Endothelial cell of umbilical vein (primary cell): ENCODE measurements around the gene SASH3. TPM values are rescaled to one million over a fixed set of nuclear protein-coding genes. Genes with fewer than 3 reads are reported as not detected.

Source experiments
- BruUV-seq: library from RNA; stranded (reverse); fragments of 400-500 nt; replicated peaks from 2 replicates; lab custom pipeline; 2021; lab: Mats Ljungman, UMichigan
- CTCF ChIA-PET: fragments of 300-600, 350-600 bp; sonication (Branson Sonifier 250); formaldehyde crosslinking; loops from one replicate; lab custom pipeline; 2021; ENCODE audit warnings: antibody characterized with exemption, inconsistent platforms; lab: Charles Lee
- POLR2A ChIA-PET: fragments of 300-600, 350-600 bp; sonication (Branson Sonifier 250); formaldehyde crosslinking; loops from one replicate; lab custom pipeline; 2021; ENCODE audit warnings: antibody characterized with exemption, inconsistent platforms; lab: Charles Lee
- DNase-seq: peaks from one replicate; pipeline ENCODE4 v3.0.0-alpha.2; 2011; ENCODE audit warnings: low read depth, low spot score
- FAIRE-seq: peaks from 2 replicates; lab custom pipeline; 2011; peaks lifted over from hg19 to GRCh38; lab: Jason Lieb, UNC
- H2AFZ ChIP-seq: 2 replicates; pipeline ENCODE4 v1.6.0; 2012; ENCODE audit warnings: low read depth, low read length, control low read depth, inconsistent platforms
- H3K27ac ChIP-seq: 2 replicates; pipeline ENCODE4 v1.5.1; 2011; ENCODE audit warnings: low read depth, mild to moderate bottlenecking, control low read depth, low read length, moderate library complexity; ENCODE audit not compliant: insufficient read depth
- H3K27me3 ChIP-seq, 2 experiments: 2 replicates each; pipeline versions ENCODE4 v1.6.0 to v1.6.1; 2011; ENCODE audit warnings: low read length in 2 of 2, mixed read lengths in 1 of 2; ENCODE audit not compliant: control insufficient read depth in 2 of 2, insufficient read depth in 2 of 2
- H3K36me3 ChIP-seq, 2 experiments: 2 replicates in 1 of 2; 3 replicates in 1 of 2; pipeline ENCODE4 v1.5.1; 2011; ENCODE audit warnings: low read length in 2 of 2, mild to moderate bottlenecking in 1 of 2, moderate library complexity in 1 of 2; ENCODE audit not compliant: control insufficient read depth in 2 of 2, insufficient read depth in 2 of 2; ENCODE audit errors: extremely low read depth in 1 of 2
- H3K4me1 ChIP-seq: 3 replicates; pipeline ENCODE4 v1.5.1; 2011; ENCODE audit warnings: mild to moderate bottlenecking, low read length; ENCODE audit not compliant: control insufficient read depth, insufficient read depth; ENCODE audit errors: extremely low read depth
- H3K4me2 ChIP-seq: 2 replicates; pipeline ENCODE4 v1.6.1; 2011; ENCODE audit warnings: low read length, control low read depth, mixed read lengths; ENCODE audit not compliant: insufficient read depth
- H3K4me3 ChIP-seq, 3 experiments: fragments of 200-600 bp in 1 of 3; sonication (generic), shearing (Covaris generic) in 1 of 3; replicated peaks in 1 of 3; 2 replicates each; pipeline ENCODE4 v1.5.1; 2011 to 2016; ENCODE audit warnings: control low read depth in 3 of 3, low read length in 3 of 3, mild to moderate bottlenecking in 2 of 3, inconsistent platforms in 1 of 3, low read depth in 1 of 3, moderate library complexity in 1 of 3; ENCODE audit not compliant: insufficient read depth in 1 of 3
- H3K79me2 ChIP-seq: 2 replicates; pipeline ENCODE4 v1.6.0; 2012; ENCODE audit warnings: low read length, inconsistent platforms; ENCODE audit not compliant: control insufficient read depth, insufficient read depth
- H3K9ac ChIP-seq: replicated peaks from 2 replicates; pipeline ENCODE3; 2011; ENCODE audit warnings: low read length, control low read depth; ENCODE audit not compliant: insufficient read depth; ENCODE audit errors: extremely low read depth
- H3K9me1 ChIP-seq: replicated peaks from 3 replicates; pipeline ENCODE4 v1.6.0; 2011; ENCODE audit warnings: mild to moderate bottlenecking, low read length; ENCODE audit not compliant: control insufficient read depth, insufficient read depth; ENCODE audit errors: extremely low read depth
- H3K9me3 ChIP-seq: replicated peaks from 2 replicates; pipeline ENCODE4 v1.5.1; 2012; ENCODE audit warnings: low read length, inconsistent platforms; ENCODE audit not compliant: control insufficient read depth, insufficient read depth
- H4K20me1 ChIP-seq: replicated peaks from 2 replicates; pipeline ENCODE3; 2011; ENCODE audit warnings: mild to moderate bottlenecking, low read length; ENCODE audit not compliant: control insufficient read depth, insufficient read depth; ENCODE audit errors: extremely low read depth
- CTCF ChIP-seq, 2 donors: IDR thresholded peaks; 1 replicate in 1 of 2; 2 replicates in 1 of 2; pipeline ENCODE4 v1.5.1; 2011; ENCODE audit warnings: low read length in 2 of 2, mild to moderate bottlenecking in 2 of 2, moderate library complexity in 2 of 2, control low read depth in 1 of 2, inconsistent platforms in 1 of 2, low read depth in 1 of 2; ENCODE audit not compliant: insufficient read depth in 1 of 2; ENCODE audit errors: extremely low read depth in 1 of 2
- EZH2 ChIP-seq: IDR thresholded peaks from 2 replicates; pipeline ENCODE4 v1.6.1; 2012; ENCODE audit warnings: borderline replicate concordance, low read depth, mild to moderate bottlenecking, moderate library complexity, low read length, inconsistent platforms; ENCODE audit not compliant: severe bottlenecking
- FOS ChIP-seq: IDR thresholded peaks from 2 replicates; pipeline ENCODE4 v1.6.1; 2011; ENCODE audit warnings: mild to moderate bottlenecking, low read length, moderate library complexity, borderline replicate concordance; ENCODE audit not compliant: insufficient read depth
- GATA2 ChIP-seq: IDR thresholded peaks from 2 replicates; pipeline ENCODE4 v1.7.0; 2011; ENCODE audit warnings: low read depth, mild to moderate bottlenecking, moderate library complexity, mixed read lengths, low read length; ENCODE audit not compliant: insufficient read length, insufficient read depth
- MAX ChIP-seq: IDR thresholded peaks from 2 replicates; pipeline ENCODE4 v1.6.1; 2011; ENCODE audit not compliant: insufficient read depth, insufficient read length
- POLR2A ChIP-seq: IDR thresholded peaks from 2 replicates; pipeline ENCODE4 v1.6.1; 2012; ENCODE audit warnings: low read depth, mild to moderate bottlenecking, control low read depth, low read length
- dilution Hi-C: fragments of 300-500 bp; cut with MboI; formaldehyde crosslinking; loops from one replicate; pipeline ENCODE4 v1.15.0; 2019; ENCODE audit warnings: low sequenced_read_pairs; ENCODE audit not compliant: extremely low pct_ligation_motif_present
- intact Hi-C: fragments of 100-400 bp; cut with micrococcal nuclease; formaldehyde crosslinking; loops from one replicate; pipeline ENCODE4 v1.10.0; 2022
- polyA plus RNA-seq, 4 experiments: library from polyadenylated mRNA; depleted of rRNA in 3 of 4; stranded (reverse) in 3 of 4; unstranded in 1 of 4; fragments of >200 nt; gene quantifications; 2 replicates each; pipeline versions ENCODE4 v1.2.1 to v1.2.3, GENCODE V29; 2011 to 2012; ENCODE audit warnings: missing spikeins in 1 of 4
- total RNA-seq: library from RNA; stranded (reverse); gene quantifications from 2 replicates; pipeline ENCODE4 v1.2.3, GENCODE V29; 2021

Gene SASH3
- total and polyA plus RNA-seq, 2 donors (not counting 3 experiments of a cell fraction or from before 2014, with no cell fraction given): not detected

- intact Hi-C loops (no loop called here), dilution Hi-C loops (no loop called here)
- BruUV-seq: no TSS peak
- Histone ChIP-seq H3K4me3 (no peak overlapping the region), H3K9me3 (no peaks in the 10 kb centered on the region), H3K4me1 (no peaks in the 10 kb centered on the region), H3K4me2 (no peak overlapping the region), H3K9me1 (no peaks in the 10 kb centered on the region), H3K27me3 (no peaks in the 10 kb centered on the region), H3K36me3 (no peaks in the 10 kb centered on the region), H3K79me2 (no peaks in the 10 kb centered on the region), H3K27ac (no peak overlapping the region), H4K20me1 (no peaks in the 10 kb centered on the region), H3K9ac (no peak overlapping the region), H2AFZ (no peak overlapping the region)
- POLR2A ChIA-PET: no interaction called here
- CTCF ChIA-PET: no interaction called here
- DNase-seq: no peak
- TF ChIP-seq EZH2 (no peak), GATA2 (no peak), POLR2A (no peak), CTCF (IDR thresholded peaks at IDR 0.05; ENCODE audit: extremely low read depth in 1 of 2, insufficient read depth in 1 of 2, low read depth in 1 of 2, low read length in 2 of 2) (no peak), MAX (no peak), FOS (no peak)
- no peak for FAIRE-seq
Observed at GRCh38 chrX:129744861-129745321, 34.9 kb upstream of the SASH3 start.
